Femur (tissue), 1 donor: ENCODE results near the gene ST6GALNAC3.
"Not testable (repeated sequence)": the region's sequence is repeated elsewhere in the genome, so short reads cannot be mapped to it uniquely, and the experiment has no call there.

Source experiments
- DNase-seq: peaks from one replicate; pipeline ENCODE4 v3.0.0-alpha.2; 2017

Gene ST6GALNAC3

GRCh38 chr1:76203127-76203526 lies 128.6 kb downstream of the ST6GALNAC3 start:
- no peak for DNase-seq

- DNase-seq: no peak
Observed at GRCh38 chr1:76209238-76209637, 134.7 kb downstream of the ST6GALNAC3 start.

DNA sequence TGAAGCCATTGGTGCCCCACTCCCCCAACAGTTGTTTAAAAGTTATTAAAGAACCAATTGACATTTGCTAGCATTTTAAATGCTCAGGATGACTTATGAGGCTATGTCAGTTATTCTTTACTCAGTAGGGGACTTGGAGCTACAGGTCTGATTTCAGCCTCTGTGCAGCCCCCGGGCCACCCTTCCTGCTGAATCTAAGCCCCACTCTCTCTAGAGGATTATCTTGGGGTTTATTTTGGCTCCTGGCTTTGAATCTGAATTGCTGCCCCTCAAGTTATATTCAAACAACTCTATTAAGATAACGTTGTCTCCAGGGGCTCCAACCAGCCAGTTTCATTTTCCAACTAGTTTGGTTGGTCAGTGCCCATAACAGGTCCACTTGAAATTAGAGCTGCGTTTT lies 135.1 kb downstream of the ST6GALNAC3 start:
- no peak for DNase-seq

DNA sequence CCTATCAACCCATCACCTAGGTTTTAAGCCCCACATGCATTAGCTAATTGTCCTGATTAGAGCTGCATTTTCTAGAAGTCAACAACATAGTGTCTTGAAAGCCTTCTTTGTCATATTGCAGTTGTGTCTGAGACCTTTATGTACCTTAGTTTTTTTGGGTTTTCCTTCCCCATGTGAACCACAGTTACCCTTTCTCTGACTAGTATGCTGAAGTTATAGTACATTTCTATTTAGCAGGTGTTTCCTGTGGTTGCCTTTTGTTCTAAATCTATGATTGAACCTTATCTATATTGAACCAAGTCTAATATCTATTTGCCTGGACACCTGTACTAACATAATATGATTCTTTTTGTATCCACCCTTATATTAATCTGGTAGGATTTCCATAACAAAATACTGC lies 135.6 kb downstream of the ST6GALNAC3 start:
- no peak for DNase-seq

- DNase-seq: no peak
Observed at GRCh38 chr1:76218888-76219287, 144.3 kb downstream of the ST6GALNAC3 start.

DNA sequence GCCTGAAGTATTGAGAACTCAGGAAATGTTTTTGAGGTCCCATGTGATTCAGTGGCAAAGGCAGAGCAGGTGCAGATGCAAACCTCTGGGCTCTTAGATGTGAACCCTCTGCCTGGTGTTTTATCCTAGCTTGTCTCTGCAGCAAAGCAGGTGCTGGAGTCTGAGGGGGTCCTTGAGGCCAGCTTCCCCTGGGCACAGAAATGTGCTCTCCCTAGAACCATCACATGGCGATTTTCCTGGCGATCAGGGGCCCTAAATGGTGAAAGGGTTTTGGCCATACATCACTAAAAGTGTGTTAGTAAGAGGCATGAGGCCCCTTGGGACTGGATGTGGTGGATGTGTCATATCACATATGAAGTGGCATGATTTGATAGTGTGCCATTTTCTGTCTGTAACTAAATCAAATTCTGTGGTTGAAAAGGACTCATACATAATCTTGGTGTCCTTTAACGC lies 144.8 kb downstream of the ST6GALNAC3 start:
- DNase-seq: no peak

GRCh38 chr1:76224752-76225151 lies 150.2 kb downstream of the ST6GALNAC3 start:
- DNase-seq: no peak

DNA sequence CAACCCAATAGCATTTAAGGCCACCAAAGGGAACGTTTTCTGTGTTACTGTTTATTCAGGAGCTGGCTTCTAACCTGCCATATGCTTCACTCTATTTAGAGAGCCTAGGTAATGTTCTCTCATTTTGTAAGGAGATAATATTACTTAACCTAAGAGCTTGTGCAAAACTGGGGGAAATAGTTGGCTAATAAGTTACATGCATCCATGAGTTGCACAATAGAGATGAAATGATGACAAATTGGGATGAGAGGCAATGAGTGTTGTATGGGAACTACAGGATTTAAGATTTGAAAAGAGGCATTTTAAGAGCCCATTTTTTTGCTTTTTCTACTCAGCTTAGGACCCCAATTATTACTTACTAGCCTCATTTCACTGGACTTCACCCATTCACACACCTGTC lies 151.0 kb downstream of the ST6GALNAC3 start:
- DNase-seq: no peak

GRCh38 chr1:76227621-76228020 lies 153.1 kb downstream of the ST6GALNAC3 start:
- no peak for DNase-seq

GRCh38 chr1:76229279-76230005 lies 154.9 kb downstream of the ST6GALNAC3 start:
- DNase-seq: no peak

- no peak for DNase-seq
Observed at GRCh38 chr1:76230842-76231281, 156.3 kb downstream of the ST6GALNAC3 start.

- DNase-seq: no peak
Observed at GRCh38 chr1:76231320-76231719, 156.8 kb downstream of the ST6GALNAC3 start.

GRCh38 chr1:76232666-76233065 lies 158.1 kb downstream of the ST6GALNAC3 start:
- DNase-seq: no peak

- DNase-seq: no peak
Observed at GRCh38 chr1:76234061-76234460, 159.5 kb downstream of the ST6GALNAC3 start.

DNA sequence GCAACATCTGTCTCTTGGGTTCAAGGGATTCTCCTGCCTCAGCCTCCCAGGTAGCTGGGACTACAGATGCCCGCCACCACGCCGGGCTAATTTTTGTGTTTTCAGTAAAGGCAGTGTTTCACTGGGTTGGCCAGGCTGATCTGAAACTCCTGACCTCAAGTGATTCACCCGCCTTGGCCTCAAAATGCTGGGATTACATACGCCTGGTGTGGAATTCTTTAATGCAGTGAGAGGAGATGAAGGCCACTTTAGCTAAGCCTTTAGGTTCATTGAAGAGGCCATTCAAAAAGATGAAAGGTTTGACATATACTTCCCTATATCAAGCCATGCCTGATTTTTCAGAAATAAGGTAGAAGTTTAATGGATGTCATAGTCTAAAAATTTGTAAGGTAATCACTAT lies 162.7 kb downstream of the ST6GALNAC3 start:
- no peak for DNase-seq

GRCh38 chr1:76238094-76238628 lies 163.6 kb downstream of the ST6GALNAC3 start:
- DNase-seq: no peak

DNA sequence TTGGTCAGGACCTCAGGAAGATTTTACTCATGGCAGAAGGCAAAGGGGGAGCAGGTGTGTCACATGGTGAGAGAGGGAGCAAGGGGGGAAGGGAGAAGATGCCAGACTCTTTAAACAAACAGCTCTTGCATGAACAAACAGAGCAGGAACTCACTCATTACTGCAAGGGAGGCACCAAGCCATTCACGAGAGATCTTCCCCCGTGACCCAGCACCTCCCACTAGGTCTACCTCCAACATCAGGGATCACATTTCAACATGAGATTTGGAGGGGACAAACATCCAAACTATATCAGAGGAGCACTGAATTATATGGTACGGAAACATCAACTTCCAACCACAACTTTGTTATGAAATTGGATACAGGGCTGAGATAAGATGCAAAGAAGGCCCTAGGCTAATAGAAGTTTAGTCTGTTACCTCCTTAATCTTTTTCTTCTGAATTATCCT lies 164.9 kb downstream of the ST6GALNAC3 start:
- DNase-seq: no peak

- no peak for DNase-seq
Observed at GRCh38 chr1:76240316-76240715, 165.8 kb downstream of the ST6GALNAC3 start.

DNA sequence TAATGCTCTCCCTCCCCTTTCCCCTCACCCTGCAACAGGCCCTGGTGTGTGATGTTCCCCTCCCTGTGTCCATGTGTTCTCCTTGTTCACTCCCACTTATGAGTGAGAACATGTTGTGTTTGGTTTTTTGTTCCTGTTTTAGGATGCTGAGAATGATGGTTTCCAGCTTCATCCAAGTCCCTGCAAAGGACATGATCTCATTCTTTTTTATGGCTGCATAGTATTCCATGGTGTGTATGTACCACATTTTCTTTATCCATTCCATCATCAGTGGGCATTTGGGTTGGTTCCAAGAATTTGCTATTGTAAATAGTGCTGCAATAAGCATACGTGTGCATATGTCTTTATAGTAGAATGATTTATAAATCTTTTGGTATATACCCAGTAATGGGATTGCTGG lies 168.0 kb downstream of the ST6GALNAC3 start:
- DNase-seq: not testable (repeated sequence)

GRCh38 chr1:76247261-76247852 lies 172.8 kb downstream of the ST6GALNAC3 start:
- no peak for DNase-seq

DNA sequence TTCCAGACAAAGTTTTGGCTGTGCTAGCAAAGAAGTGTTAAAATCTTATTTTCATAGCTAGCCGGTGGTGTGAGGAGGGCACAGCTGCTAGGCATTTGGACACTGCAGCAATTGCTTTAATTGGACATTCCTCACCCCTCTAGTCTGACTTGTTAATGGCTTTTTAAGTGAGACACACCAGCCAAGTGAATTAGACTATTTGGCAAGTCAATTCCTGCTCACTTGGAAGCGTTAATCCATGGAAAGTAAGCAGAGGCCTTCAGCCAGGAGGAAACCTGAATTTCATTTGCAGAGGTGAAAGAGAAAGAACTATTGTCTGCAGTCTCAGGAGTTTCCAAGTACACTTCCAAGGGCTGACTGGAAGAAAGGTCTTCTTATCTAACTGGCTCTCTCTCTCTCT lies 175.7 kb downstream of the ST6GALNAC3 start:
- DNase-seq: peak; percentile 46

- no peak for DNase-seq
Observed at GRCh38 chr1:76252431-76252830, 177.9 kb downstream of the ST6GALNAC3 start.

DNA sequence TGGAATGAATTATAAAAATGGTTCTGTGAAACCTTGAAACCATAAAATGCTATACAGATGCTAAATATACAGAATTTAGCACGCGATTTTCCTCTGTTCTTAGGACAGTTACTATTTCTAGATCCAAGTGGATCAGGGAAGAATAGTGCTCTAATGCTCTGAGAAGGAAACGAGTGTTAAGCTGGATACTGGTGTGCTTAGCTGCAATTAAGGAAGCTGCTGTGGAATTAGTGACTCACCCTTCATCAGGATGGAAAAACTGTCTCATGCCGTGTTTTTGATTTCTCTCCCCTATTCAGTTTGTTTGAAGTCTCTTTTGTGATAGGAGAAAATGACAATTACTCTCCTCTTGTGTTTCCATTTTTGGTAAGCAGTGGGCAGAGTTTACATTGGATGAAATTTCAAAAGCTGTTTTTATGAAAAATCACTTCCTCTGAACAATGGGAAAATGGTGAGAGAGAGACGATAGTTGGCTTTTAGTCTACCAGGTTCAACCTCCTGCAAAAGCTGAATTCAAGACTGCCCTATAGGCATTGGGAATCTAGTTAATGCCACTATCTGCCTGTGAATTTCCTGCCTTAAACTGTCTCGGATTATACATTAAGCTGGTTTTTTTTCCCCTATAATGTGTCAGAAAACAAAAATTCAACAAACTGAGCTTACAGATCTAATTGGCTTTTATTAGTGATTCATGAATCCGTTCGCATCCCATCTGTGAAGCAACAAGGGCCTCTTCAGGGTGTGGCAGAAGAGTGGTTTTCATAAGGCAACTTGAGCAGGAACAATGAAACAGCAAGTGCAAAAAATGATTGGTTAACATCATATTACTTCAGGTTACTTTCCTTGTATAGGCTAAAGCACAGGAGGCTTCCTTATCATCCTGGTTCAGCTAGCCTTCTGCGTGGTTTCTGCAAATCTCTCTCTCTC lies 179.8 kb downstream of the ST6GALNAC3 start:
- DNase-seq: no peak
